HEK293 (cell line): ENCODE data around the gene BEGAIN.

ENCODE experiments used
- KLF9 ChIP-seq: fragments of 450-650 bp; formaldehyde crosslinking; IDR thresholded peaks from 2 replicates; pipeline ENCODE4 v1.5.1; 2016; ENCODE audit warnings: missing biosample characterization, missing genetic modification characterization, low read depth
- PATZ1 ChIP-seq: fragments of 450-650 bp; formaldehyde crosslinking; IDR thresholded peaks from 2 replicates; pipeline ENCODE4 v1.5.1; 2016; ENCODE audit warnings: missing biosample characterization, missing genetic modification characterization
- REST ChIP-seq: fragments of 450-650 bp; formaldehyde crosslinking; IDR thresholded peaks from 2 replicates; pipeline ENCODE4 v1.5.1; 2016; ENCODE audit warnings: missing biosample characterization, missing genetic modification characterization
- SCRT1 ChIP-seq: fragments of 450-650 bp; formaldehyde crosslinking; IDR thresholded peaks from 2 replicates; pipeline ENCODE4 v1.5.1; 2016; ENCODE audit warnings: missing biosample characterization, missing genetic modification characterization, borderline replicate concordance
- ZBTB49 ChIP-seq: fragments of 450-650 bp; formaldehyde crosslinking; IDR thresholded peaks from 2 replicates; pipeline ENCODE4 v1.5.1; 2016; ENCODE audit warnings: missing biosample characterization, missing genetic modification characterization, low read depth
- ZNF121 ChIP-seq: fragments of 450-650 bp; formaldehyde crosslinking; IDR thresholded peaks from 2 replicates; pipeline ENCODE4 v1.5.1; 2016; ENCODE audit warnings: missing biosample characterization, missing genetic modification characterization
- ZNF175 ChIP-seq: fragments of 450-650 bp; formaldehyde crosslinking; IDR thresholded peaks from 2 replicates; pipeline ENCODE4 v1.5.1; 2016; ENCODE audit warnings: missing biosample characterization, missing genetic modification characterization
- ZNF2 ChIP-seq: fragments of 450-650 bp; formaldehyde crosslinking; IDR thresholded peaks from 2 replicates; pipeline ENCODE4 v1.5.1; 2016; ENCODE audit warnings: missing biosample characterization, missing genetic modification characterization
- ZNF274 ChIP-seq, 2 experiments: fragments of 200-500 bp in 1 of 2; fragments of 450-650 bp in 1 of 2; sonication (Bioruptor generic) in 1 of 2; formaldehyde crosslinking in 1 of 2; IDR thresholded peaks; 2 replicates each; pipeline versions ENCODE4 v1.5.1 to v1.6.1; 2014 to 2016; ENCODE audit warnings: borderline replicate concordance in 1 of 2, inconsistent platforms in 1 of 2, low read length in 1 of 2, missing biosample characterization in 1 of 2, missing genetic modification characterization in 1 of 2
- ZNF501 ChIP-seq: fragments of 450-650 bp; formaldehyde crosslinking; IDR thresholded peaks from 2 replicates; pipeline ENCODE4 v1.5.1; 2016; ENCODE audit warnings: missing biosample characterization, missing genetic modification characterization
- ZNF510 ChIP-seq: fragments of 450-650 bp; formaldehyde crosslinking; IDR thresholded peaks from 2 replicates; pipeline ENCODE4 v1.5.1; 2018; ENCODE audit warnings: mild to moderate bottlenecking, missing genetic modification characterization, missing biosample characterization; ENCODE audit not compliant: insufficient replicate concordance
- ZNF747 ChIP-seq: fragments of 450-650 bp; formaldehyde crosslinking; IDR thresholded peaks from 2 replicates; pipeline ENCODE4 v1.5.1; 2016; ENCODE audit warnings: missing biosample characterization, missing genetic modification characterization
- TF ChIP-seq, protein P1 (sequence below): fragments of 450-650 bp; formaldehyde crosslinking; IDR thresholded peaks from 2 replicates; pipeline ENCODE4 v1.5.1; 2016; ENCODE audit warnings: missing biosample characterization, missing genetic modification characterization
- TF ChIP-seq, protein P2 (sequence below): fragments of 450-650 bp; formaldehyde crosslinking; IDR thresholded peaks from 2 replicates; pipeline ENCODE4 v1.5.1; 2016; ENCODE audit warnings: missing biosample characterization, missing genetic modification characterization

DNA sequence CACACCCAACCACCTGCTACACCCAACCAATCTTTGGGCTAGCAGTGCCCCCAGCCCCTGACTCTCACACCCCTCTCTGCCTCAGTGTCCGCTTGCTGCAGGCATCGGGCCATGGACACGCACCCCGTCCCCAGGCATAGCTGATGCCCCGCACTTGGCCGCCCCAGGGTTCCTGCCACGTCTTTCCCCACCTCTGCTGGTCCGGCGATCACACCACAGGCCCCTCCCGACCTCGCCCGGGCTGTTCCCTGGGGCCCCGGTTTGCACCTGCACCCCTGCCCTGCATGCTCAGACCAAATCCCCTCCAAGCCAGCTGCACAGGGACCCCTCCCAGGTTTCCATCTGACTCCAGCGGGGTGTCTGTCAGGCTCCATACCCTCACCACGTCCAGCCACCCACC is 38.3 kb downstream of the BEGAIN start:
- TF ChIP-seq, protein P1, sequence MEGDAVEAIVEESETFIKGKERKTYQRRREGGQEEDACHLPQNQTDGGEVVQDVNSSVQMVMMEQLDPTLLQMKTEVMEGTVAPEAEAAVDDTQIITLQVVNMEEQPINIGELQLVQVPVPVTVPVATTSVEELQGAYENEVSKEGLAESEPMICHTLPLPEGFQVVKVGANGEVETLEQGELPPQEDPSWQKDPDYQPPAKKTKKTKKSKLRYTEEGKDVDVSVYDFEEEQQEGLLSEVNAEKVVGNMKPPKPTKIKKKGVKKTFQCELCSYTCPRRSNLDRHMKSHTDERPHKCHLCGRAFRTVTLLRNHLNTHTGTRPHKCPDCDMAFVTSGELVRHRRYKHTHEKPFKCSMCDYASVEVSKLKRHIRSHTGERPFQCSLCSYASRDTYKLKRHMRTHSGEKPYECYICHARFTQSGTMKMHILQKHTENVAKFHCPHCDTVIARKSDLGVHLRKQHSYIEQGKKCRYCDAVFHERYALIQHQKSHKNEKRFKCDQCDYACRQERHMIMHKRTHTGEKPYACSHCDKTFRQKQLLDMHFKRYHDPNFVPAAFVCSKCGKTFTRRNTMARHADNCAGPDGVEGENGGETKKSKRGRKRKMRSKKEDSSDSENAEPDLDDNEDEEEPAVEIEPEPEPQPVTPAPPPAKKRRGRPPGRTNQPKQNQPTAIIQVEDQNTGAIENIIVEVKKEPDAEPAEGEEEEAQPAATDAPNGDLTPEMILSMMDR (tag by site-specific recombination): no peak
- TF ChIP-seq ZNF121 (tag by site-specific recombination): no peak
- TF ChIP-seq ZNF274 (IDR thresholded peaks at IDR 0.05; ENCODE audit: low read length): no peak
- TF ChIP-seq ZNF274 (tag by site-specific recombination; IDR thresholded peaks at IDR 0.05; ENCODE audit: borderline replicate concordance): no peak
- no peak for TF ChIP-seq SCRT1 (tag by site-specific recombination)
- no peak for TF ChIP-seq PATZ1 (tag by site-specific recombination)
- no peak for TF ChIP-seq REST (tag by site-specific recombination)
- TF ChIP-seq ZNF2 (tag by site-specific recombination): no peak
- no peak for TF ChIP-seq ZNF510 (tag by site-specific recombination)
- TF ChIP-seq ZBTB49: no peak
- no peak for TF ChIP-seq ZNF175 (tag by site-specific recombination)
- TF ChIP-seq, protein P2, sequence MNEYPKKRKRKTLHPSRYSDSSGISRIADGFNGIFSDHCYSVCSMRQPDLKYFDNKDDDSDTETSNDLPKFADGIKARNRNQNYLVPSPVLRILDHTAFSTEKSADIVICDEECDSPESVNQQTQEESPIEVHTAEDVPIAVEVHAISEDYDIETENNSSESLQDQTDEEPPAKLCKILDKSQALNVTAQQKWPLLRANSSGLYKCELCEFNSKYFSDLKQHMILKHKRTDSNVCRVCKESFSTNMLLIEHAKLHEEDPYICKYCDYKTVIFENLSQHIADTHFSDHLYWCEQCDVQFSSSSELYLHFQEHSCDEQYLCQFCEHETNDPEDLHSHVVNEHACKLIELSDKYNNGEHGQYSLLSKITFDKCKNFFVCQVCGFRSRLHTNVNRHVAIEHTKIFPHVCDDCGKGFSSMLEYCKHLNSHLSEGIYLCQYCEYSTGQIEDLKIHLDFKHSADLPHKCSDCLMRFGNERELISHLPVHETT: no peak
- TF ChIP-seq KLF9 (tag by site-specific recombination): no peak
- TF ChIP-seq ZNF501 (tag by site-specific recombination): no peak
- TF ChIP-seq ZNF747 (tag by site-specific recombination): no peak
